NCI-H1436 (cell line): ENCODE data around the gene DDX39B.
"Not testable (repeated sequence)": the region's sequence is repeated elsewhere in the genome, so short reads cannot be mapped to it uniquely, and the experiment has no call there.

Source experiments
- DNase-seq: peaks from one replicate; lab custom pipeline; 2025; lab: John Stamatoyannopoulos, UW

The DDX39B gene

DNA sequence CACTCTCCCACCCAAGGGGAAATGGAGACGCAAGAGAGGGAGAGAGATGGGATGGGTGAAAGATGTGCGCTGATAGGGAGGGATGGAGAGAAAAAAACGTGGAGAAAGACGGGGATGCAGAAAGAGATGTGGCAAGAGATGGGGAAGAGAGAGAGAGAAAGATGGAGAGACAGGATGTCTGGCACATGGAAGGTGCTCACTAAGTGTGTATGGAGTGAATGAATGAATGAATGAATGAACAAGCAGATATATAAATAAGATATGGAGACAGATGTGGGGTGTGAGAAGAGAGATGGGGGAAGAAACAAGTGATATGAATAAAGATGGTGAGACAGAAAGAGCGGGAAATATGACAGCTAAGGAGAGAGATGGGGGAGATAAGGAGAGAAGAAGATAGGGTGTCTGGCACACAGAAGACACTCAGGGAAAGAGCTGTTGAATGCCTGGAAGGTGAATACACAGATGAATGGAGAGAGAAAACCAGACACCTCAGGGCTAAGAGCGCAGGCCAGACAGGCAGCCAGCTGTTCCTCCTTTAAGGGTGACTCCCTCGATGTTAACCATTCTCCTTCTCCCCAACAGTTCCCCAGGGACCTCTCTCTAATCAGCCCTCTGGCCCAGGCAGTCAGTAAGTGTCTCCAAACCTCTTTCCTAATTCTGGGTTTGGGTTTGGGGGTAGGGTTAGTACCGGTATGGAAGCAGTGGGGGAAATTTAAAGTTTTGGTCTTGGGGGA, 34.3 kb upstream of the DDX39B start:
- no peak for DNase-seq

DNA sequence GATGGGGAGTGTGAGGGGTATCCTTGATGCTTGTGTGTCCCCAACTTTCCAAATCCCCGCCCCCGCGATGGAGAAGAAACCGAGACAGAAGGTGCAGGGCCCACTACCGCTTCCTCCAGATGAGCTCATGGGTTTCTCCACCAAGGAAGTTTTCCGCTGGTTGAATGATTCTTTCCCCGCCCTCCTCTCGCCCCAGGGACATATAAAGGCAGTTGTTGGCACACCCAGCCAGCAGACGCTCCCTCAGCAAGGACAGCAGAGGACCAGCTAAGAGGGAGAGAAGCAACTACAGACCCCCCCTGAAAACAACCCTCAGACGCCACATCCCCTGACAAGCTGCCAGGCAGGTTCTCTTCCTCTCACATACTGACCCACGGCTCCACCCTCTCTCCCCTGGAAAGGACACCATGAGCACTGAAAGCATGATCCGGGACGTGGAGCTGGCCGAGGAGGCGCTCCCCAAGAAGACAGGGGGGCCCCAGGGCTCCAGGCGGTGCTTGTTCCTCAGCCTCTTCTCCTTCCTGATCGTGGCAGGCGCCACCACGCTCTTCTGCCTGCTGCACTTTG, 33.6 kb upstream of the DDX39B start, which contains the start of gene TNF:
Gene TNF (plus strand): TSS at position 231 of the 567 bp plus-strand sequence. CDS start 177 bp downstream, at position 408.
- DNase-seq = peak; percentile 14

DNA sequence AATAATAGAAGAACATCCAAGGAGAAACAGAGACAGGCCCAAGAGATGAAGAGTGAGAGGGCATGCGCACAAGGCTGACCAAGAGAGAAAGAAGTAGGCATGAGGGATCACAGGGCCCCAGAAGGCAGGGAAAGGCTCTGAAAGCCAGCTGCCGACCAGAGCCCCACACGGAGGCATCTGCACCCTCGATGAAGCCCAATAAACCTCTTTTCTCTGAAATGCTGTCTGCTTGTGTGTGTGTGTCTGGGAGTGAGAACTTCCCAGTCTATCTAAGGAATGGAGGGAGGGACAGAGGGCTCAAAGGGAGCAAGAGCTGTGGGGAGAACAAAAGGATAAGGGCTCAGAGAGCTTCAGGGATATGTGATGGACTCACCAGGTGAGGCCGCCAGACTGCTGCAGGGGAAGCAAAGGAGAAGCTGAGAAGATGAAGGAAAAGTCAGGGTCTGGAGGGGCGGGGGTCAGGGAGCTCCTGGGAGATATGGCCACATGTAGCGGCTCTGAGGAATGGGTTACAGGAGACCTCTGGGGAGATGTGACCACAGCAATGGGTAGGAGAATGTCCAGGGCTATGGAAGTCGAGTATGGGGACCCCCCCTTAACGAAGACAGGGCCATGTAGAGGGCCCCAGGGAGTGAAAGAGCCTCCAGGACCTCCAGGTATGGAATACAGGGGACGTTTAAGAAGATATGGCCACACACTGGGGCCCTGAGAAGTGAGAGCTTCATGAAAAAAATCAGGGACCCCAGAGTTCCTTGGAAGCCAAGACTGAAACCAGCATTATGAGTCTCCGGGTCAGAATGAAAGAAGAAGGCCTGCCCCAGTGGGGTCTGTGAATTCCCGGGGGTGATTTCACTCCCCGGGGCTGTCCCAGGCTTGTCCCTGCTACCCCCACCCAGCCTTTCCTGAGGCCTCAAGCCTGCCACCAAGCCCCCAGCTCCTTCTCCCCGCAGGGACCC, 32.6 kb upstream of the DDX39B start:
- DNase-seq = no peak

DNA sequence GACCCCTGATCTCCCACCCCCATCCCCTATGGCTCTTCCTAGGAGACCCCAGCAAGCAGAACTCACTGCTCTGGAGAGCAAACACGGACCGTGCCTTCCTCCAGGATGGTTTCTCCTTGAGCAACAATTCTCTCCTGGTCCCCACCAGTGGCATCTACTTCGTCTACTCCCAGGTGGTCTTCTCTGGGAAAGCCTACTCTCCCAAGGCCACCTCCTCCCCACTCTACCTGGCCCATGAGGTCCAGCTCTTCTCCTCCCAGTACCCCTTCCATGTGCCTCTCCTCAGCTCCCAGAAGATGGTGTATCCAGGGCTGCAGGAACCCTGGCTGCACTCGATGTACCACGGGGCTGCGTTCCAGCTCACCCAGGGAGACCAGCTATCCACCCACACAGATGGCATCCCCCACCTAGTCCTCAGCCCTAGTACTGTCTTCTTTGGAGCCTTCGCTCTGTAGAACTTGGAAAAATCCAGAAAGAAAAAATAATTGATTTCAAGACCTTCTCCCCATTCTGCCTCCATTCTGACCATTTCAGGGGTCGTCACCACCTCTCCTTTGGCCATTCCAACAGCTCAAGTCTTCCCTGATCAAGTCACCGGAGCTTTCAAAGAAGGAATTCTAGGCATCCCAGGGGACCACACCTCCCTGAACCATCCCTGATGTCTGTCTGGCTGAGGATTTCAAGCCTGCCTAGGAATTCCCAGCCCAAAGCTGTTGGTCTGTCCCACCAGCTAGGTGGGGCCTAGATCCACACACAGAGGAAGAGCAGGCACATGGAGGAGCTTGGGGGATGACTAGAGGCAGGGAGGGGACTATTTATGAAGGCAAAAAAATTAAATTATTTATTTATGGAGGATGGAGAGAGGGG, 31.7 kb upstream of the DDX39B start:
- no peak for DNase-seq

DNA sequence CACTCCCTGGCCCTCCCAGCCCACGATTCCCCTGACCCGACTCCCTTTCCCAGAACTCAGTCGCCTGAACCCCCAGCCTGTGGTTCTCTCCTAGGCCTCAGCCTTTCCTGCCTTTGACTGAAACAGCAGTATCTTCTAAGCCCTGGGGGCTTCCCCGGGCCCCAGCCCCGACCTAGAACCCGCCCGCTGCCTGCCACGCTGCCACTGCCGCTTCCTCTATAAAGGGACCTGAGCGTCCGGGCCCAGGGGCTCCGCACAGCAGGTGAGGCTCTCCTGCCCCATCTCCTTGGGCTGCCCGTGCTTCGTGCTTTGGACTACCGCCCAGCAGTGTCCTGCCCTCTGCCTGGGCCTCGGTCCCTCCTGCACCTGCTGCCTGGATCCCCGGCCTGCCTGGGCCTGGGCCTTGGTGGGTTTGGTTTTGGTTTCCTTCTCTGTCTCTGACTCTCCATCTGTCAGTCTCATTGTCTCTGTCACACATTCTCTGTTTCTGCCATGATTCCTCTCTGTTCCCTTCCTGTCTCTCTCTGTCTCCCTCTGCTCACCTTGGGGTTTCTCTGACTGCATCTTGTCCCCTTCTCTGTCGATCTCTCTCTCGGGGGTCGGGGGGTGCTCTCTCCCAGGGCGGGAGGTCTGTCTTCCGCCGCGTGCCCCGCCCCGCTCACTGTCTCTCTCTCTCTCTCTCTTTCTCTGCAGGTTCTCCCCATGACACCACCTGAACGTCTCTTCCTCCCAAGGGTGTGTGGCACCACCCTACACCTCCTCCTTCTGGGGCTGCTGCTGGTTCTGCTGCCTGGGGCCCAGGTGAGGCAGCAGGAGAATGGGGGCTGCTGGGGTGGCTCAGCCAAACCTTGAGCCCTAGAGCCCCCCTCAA, 30.5 kb upstream of the DDX39B start, which contains the start of gene LTA:
Gene LTA (plus strand): TSS at position 249 of the 871 bp plus-strand sequence. CDS start 454 bp downstream, at position 703.
- no peak for DNase-seq

DNA sequence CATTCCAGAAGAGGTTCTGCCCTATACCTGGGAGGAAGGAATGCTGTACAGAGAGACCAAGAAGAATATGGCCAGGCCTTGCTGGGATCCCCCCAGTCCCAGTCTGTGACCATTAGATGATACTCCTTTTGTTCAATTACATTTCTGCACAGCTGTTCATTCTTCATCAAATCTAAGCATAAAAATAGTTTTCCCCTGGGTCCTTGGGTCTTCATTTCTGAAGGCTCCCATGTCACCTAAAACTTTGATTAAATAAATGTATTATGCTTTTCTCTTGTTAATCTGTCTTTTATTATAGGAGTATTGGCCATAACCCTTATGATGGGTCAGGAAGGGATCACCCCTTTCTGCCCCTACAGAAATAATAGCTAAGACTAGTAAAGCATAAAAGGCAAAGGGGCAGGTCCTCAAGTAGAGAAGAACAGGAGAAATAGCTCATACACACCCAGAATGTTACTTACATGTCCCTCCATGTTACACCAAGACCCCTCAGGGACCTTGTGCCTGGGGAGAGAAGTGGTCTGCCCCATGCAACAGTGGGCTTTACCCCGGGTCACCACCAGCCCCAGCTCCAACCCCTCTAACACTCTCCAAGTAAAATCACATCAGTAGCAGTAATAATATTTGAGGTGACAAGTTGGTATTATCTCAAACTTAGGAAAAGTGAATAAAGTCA, 28.2 kb upstream of the DDX39B start:
- no peak for DNase-seq

DNA sequence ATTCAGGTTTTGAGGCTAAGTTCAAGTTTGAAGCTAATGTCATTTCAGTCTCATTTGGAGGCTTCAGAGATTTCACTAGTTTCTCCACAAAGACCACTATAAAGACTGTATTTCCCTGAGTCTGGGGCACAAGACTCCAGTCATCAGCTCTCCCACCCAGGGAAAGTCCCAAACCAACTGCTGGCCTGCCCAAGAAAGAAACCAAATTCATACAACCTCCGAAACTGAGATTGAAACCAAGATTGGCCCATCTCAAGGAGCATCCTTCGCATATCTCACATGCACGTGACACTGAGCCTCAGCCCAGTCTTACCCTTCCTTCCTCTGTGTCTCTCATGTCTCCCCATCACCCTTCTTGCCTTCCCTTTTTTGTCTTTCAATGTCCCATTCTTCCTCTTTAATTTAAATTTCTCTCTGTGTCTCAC, 26.7 kb upstream of the DDX39B start:
- no peak for DNase-seq

DNA sequence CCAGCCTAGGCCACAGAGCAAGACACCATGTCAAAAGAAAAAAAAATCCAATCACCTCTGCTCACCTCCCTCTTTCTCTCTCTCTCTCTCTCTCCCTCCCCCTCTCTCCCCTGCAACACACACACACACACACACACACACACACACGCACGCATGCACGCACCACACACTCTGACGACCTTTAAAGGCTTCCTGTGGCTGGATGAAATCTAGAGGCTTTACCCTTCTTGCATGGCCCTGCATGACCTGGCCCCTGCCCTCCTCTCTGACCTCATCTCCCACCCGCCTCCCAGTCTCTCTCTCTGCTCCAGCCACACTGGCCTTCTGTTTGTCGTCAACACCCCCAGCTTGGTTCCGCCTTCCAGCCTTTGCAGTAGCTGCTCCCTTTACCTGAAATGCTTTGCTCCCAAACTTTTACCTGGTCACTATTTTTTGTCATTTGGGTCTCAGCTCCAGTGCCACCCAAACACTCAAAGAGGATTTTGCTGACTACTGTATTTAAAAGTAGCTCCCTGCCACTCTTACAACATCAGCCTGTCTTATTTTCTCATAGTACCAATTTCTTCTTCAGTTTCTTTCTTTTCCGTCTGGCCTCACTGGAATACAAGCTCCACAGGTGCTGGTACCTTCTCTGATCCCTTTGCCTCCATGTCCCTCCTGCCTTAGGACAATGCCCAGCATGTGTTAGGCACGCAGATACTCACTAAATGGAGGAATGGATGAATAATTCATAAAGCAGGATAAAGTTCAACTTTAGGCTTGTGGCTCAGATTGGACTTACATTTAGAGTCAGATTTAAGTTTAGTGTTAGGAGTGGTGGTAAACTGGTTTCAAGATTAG, 25.9 kb upstream of the DDX39B start:
- no peak for DNase-seq

DNA sequence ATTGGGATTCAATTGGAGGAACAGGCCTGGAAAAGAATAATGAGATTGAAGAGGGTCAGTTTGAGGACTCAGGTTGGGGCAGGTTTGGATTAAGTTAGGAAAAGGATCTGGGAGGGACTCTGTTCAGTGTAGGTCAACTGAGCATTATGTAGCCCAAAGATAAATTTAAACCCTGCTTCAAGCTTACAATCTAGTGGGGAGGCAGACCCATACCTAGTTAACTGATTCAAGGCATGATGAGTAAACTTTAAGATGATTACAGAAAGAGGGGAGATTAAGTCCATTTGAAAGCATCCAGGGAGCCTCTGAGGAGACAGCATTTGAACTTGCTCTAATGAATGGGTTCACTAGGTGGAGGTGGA, 18.9 kb upstream of the DDX39B start:
- no peak for DNase-seq

DNA sequence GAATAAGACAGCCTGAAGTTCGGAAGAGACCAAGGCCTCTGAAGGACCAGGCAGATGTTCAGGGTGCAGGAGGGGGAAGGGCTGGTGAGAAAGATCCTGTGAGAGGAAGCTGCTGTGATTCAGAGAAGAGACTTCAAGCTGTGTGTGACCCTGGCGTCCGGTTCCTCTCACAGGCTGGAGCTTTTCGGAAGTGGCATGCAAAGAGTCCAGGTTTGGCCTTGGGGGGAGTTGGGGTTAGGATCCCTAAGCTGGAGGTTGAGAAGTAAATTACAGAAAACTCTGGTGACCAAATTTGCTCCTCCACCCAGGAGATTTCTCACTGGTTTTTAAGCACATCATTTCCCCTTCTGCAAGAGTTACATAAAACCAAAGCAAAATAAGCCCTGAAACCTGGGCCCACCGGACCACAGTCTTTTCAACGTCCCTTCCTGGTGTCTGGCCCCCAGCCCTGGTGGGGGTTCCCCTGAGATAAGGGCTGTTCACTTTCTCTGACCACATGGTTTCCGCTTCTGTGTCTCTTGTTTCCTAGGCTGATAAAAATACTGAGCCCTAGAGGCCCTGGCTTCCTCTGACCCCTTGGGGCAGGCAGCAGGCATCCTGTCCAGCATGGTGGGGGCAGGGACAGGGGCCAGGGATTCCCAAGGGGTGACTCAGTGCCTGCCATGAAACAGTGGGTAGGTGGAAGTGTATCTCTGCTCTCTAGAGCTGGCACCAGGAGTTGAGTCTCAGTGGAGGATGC, 18.3 kb upstream of the DDX39B start:
- no peak for DNase-seq

DNA sequence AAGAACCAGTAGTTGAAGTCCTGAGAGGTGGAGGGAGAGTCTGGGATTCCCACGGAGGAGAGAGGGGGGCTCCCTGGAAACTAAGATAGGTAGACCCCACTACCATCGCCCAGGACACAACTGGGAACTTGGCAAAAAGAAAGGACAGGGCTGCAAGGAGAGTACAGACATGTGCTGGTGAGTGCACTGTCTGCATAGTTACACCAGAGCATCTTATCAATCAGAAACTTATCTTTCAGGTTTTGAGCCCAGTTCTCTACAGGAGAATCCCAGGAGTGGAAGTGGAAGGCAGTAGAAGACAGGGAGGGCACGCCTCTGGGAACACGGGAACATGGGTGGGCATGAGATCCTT, 17.8 kb upstream of the DDX39B start:
- no peak for DNase-seq

DNA sequence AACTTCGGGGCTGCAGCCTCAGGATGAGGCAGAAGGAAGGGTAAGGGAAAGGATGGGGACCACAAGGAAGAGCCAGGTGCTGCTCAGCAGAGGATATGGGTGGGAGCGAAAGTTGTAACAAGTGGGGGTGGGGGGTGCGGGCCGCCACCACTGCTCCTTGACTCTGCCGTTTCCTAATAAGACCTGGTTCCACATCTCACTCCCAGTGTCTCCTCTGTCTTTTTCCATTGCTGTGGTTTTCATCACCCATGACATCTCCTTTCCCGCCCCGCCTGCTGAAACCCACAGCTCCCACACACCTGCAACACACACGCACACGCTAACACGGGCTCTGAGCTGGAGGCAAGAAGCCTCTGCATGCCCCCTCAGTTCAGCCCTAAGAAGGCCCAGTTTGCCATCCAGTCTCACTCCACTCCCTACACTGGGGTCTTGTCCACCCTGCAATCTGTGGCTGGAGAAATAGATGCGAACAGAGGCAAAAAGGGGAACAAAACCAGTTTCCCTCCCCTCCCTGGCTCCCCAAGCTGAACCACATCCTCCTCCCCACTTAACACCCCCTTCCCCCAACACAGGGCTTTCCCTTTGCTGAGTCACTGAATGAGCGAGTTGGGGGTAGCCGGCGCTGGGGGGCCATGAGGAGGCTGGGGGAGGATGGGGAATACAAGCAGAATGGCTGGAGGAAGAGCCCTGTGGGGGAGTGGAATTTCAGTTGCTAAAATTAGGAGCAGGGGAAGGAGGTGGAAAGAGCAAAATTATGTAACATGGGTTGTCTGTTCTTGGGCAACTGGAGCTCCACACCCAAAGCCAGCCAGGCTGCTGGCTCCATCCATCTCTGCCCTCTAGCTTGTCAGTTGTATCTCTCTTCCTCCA, 17.1 kb upstream of the DDX39B start:
- no peak for DNase-seq

DNA sequence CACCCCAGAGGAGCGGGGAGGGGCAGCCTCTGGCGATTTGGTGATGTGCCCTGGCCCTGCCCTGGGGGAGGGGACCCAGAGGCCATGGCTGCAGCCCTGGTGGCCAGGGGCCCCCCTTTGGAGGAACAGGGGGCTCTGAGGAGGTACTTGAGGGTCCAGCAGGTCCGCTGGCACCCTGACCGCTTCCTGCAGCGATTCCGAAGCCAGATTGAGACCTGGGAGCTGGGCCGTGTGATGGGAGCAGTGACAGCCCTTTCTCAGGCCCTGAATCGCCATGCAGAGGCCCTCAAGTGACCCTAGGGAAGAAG, 16.5 kb upstream of the DDX39B start:
- DNase-seq = no peak

DNA sequence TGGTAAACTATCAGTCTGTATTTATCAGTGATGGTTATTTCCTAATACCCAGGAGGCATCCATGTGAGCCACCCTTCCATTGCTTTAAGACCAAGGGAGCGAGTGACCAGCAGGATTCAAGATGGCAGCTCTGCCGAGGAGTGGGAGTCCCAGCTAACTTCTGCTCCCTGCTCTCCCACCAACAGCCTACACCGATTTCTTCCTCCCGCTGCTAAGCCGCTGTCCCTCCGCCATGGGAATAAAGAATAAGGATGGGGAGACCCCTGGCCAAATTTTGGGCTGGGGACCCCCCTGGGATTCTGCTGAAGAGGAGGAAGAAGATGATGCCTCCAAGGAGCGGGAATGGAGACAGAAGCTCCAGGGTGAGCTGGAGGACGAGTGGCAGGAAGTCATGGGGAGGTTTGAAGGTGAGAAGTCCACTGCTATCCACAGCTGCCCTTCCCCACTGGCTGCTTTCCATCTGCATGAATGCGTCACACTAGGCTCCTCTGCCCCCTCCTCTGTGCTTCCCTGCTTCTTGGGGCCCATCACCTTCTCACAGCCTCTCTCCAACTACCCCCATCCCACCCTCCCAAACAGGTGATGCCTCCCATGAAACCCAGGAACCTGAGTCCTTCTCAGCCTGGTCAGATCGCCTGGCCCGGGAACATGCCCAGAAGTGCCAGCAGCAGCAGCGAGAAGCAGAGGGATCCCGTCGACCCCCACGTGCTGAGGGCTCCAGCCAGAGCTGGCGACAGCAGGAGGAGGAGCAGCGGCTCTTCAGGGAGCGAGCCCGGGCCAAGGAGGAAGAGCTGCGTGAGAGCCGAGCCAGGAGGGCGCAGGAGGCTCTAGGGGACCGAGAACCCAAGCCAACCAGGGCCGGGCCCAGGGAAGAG, 15.9 kb upstream of the DDX39B start:
- no peak for DNase-seq

DNA sequence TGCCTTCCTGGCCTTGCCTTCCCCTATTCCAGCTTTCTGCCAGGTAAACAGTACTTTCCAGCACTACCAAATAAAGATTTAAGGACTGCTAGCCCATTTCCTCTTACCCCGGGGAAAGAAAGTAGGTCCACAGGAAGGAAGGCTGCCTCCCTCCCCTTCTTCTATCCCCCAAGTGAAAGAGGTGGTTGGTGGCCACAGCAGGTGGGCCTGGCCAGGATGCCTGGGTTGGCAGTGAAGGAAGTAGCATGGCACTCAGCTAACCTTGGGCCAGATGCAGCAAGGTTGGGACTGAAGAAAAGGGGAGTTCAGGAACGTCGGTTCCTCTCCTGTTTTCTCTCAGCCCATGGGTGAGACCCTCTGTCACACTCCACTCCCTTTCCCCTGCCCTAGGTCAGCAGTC, 14.5 kb upstream of the DDX39B start:
- no peak for DNase-seq

DNA sequence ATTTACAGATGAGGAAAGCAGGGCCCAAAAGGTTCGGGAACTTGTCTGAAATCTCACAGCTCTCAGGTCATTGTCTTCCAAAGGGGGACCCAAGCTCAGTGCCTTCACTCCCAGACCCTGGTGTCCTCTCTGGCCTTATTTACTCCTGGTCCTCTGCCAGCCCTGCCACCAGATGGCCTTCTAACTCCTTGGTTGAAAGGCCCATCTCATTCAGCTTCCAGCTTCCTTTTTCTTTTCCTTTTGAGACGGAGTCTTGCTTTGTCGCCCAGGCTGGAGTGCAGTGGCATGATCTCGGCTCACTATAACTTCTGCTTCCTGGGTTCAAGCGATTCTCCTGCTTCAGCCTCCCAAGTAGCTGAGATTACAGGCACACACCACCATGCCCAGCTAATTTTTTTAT, 9.6 kb upstream of the DDX39B start:
- DNase-seq = not testable (repeated sequence)

DNA sequence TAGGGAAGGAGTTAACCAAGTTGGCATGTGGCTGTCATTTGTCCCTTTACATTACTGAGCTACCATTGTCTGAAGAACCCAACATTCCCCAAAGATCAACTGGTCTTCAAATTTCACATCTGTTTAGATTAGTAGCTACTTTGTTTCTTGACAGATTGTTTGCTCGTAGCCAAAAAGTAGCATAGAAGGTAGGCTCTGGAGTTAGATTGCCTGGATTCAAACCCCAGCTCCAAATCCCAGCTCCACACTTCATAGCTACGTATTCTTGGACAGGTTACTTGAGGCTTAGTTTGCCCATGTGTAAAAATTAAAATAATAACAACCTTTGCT, 6.7 kb upstream of the DDX39B start:
- no peak for DNase-seq
